Stimulated activated CD4-positive, alpha-beta T cell treated with anti-CD3 and anti-CD28 coated beads, Interleukin-1b, Interleukin-23, amount 100 ng/mL, for 48 hours (primary cell): ENCODE measurements around the gene NOA1.
"Not testable (repeated sequence)": the region's sequence is repeated elsewhere in the genome, so short reads cannot be mapped to it uniquely, and the experiment has no call there.

Source experiments
- DNase-seq: peaks from one replicate; pipeline ENCODE4 v3.0.0-alpha.2; 2020

Gene NOA1

GRCh38 chr4:56953680-56954520 lies 23.5 kb downstream of the NOA1 start:
- DNase-seq = no peak

- no peak for DNase-seq
Observed at GRCh38 chr4:56941403-56941802, 36.0 kb downstream of the NOA1 start.

- DNase-seq = no peak
Observed at GRCh38 chr4:56940971-56941370, 36.4 kb downstream of the NOA1 start.

DNA sequence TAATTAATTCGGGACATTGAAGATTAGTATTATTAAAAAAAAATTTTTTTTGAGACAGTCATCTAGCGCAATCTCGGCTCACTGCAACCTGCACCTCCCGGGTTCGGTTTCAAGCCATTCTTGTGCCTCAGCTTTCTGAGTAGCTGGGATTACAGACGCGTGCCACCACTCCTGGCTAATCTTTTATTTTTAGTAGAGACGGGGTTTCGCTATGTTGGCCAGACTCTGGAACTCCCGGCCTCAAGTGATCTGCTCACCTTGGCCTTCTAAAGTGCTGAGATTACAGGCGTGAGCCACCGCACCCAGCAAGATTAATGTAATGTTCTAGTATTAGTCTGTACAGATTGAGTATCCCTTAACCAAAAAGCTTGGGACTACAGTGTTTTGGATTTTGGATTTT lies 37.0 kb downstream of the NOA1 start:
- DNase-seq = no peak

GRCh38 chr4:56939826-56940225 lies 37.6 kb downstream of the NOA1 start:
- DNase-seq = not testable (repeated sequence)

GRCh38 chr4:56937262-56937661 lies 40.1 kb downstream of the NOA1 start:
- no peak for DNase-seq

- DNase-seq = no peak
Observed at GRCh38 chr4:56931924-56932323, 45.5 kb downstream of the NOA1 start.

GRCh38 chr4:56930638-56931037 lies 46.8 kb downstream of the NOA1 start:
- no peak for DNase-seq

GRCh38 chr4:56927196-56927595 lies 50.2 kb downstream of the NOA1 start:
- no peak for DNase-seq

GRCh38 chr4:56914977-56915376 lies 62.4 kb downstream of the NOA1 start:
- DNase-seq = not testable (repeated sequence)

- DNase-seq = no peak
Observed at GRCh38 chr4:56914336-56914735, 63.1 kb downstream of the NOA1 start.
